HG03575 (cell line): Measurements from ENCODE around the gene OLIG1.

Source experiments
- ATAC-seq: cut with Tn5 transposase; IDR thresholded peaks from one replicate; pipeline ENCODE4 v1.9.1; 2021; ENCODE audit not compliant: unreplicated experiment, insufficient number of reproducible peaks, low FRiP score; ENCODE audit errors: extremely low read depth

OLIG1 gene

DNA sequence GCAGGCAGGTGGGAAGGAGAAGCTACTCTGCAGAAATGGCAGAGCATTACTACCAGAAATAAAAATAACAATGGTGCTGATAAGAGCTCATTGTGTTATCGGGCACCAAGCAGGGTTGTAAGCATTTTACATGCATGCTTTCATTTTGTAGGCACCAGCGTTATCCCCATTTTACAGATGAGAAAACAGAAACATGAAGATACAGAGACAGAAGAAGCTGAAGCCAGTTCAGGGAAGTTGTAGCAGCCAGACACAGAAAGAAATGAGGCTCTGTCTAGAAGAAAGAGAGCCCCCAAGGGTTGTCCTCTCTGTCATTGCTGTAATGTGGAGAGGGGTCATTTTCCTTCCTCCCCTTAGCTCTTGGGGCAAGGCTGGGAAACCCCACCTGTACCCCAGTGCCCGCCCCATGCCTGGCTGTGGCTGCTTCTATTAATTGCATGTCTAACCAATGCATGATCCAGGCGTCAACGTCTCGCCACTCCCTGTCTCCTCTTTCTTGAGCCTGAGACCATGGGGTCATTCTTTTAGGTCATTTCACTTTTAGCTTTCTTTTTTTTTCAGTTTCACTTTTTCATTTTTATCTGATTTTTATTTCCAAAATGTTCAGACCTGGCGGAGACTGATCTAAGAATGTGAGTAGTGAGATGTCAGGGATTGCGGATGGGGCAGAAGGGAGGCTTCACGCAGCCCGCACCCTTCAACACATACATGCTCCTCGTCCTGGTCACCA is 6.8 kb downstream of the OLIG1 start:
- ATAC-seq = no peak

- peak; percentile 89 for ATAC-seq
These were observed 9.1 kb downstream of the OLIG1 start for GRCh38 chr21:33078907-33079582.

GRCh38 chr21:33080376-33080775 is 10.4 kb downstream of the OLIG1 start:
- no peak for ATAC-seq

DNA sequence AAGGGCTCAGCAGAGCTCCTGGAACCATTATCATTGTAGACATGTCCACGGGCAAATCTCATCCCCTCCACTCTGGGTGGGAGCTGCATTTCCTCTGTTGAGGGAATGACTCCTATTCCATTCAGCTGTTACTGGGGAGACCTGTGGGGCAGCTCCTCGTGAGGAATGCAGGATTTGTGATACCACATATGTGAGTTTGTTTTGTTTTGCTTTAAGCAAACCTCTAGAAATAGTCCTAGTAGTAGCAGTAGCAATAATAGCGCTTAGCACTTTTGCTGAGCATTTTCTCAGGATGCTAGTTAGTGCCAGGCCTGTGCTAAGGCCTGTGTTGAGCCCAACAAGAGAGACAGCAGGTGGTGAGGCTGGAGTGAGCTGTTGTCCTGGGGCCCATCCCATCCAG is 10.8 kb downstream of the OLIG1 start:
- ATAC-seq = no peak

GRCh38 chr21:33088384-33088783 is 18.4 kb downstream of the OLIG1 start:
- ATAC-seq = no peak

GRCh38 chr21:33089395-33090119 is 19.6 kb downstream of the OLIG1 start:
- ATAC-seq = no peak

DNA sequence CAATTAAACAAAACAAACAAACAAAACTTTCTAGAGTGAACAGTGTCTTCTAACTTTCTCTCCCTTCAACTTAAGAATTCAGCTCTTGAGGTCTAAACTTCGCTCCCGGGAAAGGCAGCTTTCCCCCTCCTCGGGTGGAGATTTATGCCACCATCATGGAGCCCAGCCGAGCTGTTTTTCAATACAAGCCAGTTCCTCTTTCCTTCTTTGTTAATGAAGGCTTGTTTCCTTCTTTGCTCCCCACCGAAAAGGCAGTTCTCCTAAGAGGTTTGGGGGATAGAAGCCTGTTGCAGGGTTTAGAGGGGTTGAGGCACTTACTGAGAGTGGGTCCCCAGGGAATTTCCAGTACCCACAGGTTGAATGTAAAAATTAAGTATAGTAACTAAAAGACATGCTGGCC is 26.5 kb downstream of the OLIG1 start:
- ATAC-seq = no peak

GRCh38 chr21:33099131-33099530 is 29.2 kb downstream of the OLIG1 start:
- ATAC-seq = no peak

DNA sequence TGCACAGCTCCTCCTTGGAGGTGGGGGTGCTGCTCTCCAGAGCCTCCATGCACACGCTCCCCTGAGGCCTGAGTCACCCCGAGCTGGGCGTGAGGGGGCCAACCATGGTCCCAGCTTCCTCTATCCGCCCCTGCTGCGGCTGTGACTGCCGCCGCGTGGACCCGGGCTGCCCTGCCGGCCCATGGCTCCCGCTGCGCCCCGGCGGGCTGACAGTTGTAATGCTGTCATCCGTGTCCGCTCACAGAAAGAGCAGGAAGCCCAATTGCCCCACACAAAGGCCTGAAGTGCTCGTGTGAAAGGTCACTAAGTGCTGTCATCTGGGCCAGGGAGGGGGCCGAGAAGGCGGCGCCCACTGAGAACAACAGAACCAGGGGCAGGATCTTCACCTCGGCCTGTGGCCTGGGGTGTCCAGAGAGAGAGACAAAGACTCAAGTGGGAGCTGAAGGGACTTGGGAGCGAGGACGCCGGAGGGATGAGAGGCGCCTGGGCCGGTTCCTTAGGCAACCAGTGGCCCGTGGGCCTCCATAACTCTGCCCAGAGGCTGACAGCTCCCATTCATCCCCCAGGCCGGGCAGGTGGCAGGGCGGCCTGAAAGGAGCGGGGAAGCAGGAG is 31.5 kb downstream of the OLIG1 start:
- ATAC-seq = no peak

- no peak for ATAC-seq
These were observed 35.1 kb downstream of the OLIG1 start for GRCh38 chr21:33105088-33105487.

DNA sequence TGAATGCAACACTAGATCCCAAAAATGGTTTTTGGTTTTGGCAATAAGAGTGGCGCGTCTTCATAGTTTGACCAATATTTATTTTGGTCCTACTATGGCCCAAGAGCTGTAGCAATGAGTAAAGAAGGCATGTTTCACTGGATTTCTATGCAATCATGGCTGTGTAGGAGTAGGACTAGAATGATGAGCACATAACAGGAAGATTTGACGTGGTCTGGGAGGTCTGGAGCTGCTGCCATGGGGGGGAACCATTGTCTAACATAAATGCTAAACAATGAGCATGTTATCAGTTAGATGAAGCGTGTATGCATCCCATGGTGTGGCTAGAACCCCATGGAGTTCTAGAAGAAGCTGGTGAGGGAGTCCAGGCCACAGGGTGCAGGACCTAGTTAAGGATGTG is 38.3 kb downstream of the OLIG1 start:
- no peak for ATAC-seq

DNA sequence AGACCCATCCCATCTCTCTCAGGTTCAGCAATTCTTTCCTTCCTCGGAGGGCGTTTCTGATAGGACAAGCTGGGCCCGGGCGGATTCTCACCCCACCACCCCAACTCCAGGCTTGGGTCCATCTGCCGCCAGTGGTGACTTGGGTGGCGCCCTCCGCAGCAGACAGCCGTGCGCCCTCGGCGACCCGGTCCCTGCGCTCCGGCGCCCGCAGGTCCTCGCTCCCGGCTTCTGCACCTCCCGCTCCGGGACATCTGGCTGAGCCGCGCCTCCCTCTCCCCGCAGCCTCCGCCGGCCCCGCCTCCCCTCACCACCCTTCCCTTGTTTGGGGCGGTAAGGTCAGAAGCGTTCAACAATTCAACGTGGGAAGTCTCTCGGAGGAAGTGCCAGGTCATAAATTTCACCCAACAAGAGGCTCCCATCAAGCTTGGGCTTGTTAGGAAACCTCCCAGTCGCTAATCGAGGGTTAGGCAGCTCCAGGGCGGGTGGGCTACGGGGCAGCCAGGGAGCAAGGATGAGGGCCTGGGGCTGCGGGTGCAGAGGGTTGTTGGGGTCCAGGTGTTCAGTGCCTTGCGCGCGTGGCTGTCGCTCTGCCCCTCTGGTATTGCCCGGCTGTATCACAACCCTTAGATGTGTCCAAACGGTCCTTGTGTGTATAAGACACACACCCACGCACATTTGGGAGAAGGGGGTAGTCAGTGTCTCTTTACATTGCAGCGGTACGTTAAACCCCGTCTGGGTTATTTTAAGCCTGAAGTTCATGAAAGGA is 39.8 kb downstream of the OLIG1 start:
- ATAC-seq = no peak

- no peak for ATAC-seq
These were observed 40.4 kb downstream of the OLIG1 start for GRCh38 chr21:33110340-33110715.

- no peak for ATAC-seq
These were observed 41.6 kb downstream of the OLIG1 start for GRCh38 chr21:33111577-33111976.

DNA sequence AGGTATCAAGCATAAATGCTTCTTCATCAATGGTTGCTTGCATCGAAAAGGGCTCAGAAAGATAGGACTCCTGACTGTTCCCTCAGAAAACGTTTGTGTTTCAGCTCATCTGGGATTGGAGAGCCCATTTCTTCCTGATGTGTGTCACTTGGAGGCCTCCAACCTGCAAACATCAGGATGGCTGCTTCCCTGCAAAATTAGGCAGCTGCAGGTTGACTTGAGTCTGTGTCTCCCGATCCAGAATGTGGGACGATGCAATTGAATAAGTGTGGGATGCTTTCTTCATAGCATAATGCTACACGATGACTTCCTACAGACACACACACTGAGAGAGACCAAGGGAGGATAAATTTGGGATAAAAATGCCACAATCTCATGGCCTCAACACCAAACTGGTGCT is 42.2 kb downstream of the OLIG1 start:
- no peak for ATAC-seq

- ATAC-seq = no peak
These were observed 42.7 kb downstream of the OLIG1 start for GRCh38 chr21:33112681-33113080.

DNA sequence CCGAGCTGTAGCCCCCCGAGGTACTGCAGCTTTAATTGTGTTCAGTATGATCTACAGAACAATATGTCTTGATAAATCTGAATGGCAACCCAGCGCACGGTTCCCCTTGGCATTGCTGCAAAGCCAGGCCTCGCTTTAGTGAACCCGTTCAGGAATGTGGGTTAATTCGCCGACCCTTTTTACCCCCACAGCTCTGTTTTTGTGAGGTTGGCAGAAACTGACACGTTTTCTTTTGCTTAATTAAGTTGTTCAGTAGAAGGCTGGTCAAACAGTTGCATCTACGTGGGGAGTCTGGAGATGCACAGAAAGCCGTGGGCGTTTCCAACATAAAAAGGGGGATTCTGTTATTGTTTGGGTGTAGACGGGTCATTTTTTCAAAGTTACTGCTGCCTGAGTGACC is 43.2 kb downstream of the OLIG1 start:
- ATAC-seq = no peak

DNA sequence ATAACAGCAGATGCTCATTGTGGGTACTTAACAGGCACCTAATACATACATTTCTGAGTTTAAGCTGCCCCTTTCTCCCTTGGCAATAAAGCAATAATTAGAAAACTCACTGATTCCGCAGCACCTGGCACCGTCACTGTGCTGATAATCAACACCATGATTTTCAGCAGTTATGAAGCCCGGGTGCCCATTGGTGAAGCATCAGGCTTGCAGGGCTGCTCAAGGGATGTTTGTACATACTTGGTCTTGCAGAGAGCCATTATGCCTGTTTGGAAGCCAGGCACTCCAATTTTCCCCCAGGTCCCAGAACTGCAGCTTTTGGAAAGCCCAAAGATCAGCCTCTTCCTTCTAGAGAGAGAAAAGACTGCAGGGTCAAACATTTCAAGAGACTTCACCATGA is 44.3 kb downstream of the OLIG1 start:
- no peak for ATAC-seq
